Dermis blood vessel endothelial cell (primary cell): Measurements from ENCODE around the gene TDRD5. TPM values are rescaled to one million over a fixed set of nuclear protein-coding genes. Genes with fewer than 3 reads are reported as not detected.
"Not testable (repeated sequence)": the region's sequence is repeated elsewhere in the genome, so short reads cannot be mapped to it uniquely, and the experiment has no call there.

ENCODE experiments used
- DNase-seq: peaks from one replicate; pipeline ENCODE4 v3.0.0; 2010
- total RNA-seq: library from RNA; depleted of rRNA; stranded (reverse); fragments of >200 nt; gene quantifications from 2 replicates; pipeline ENCODE4 v1.2.3, GENCODE V29; 2014

Gene TDRD5
- total RNA-seq, 1 donor from 2014 or later = not detected

- DNase-seq = peak; percentile 55
Observed at GRCh38 chr1:179599623-179600249, 8.1 kb downstream of the TDRD5 start.

- no peak for DNase-seq
Observed at GRCh38 chr1:179601093-179601492, 9.5 kb downstream of the TDRD5 start.

GRCh38 chr1:179612361-179612760 lies 20.7 kb downstream of the TDRD5 start:
- DNase-seq = no peak

GRCh38 chr1:179630719-179631118 lies 39.1 kb downstream of the TDRD5 start:
- DNase-seq = no peak

GRCh38 chr1:179632868-179633267 lies 41.2 kb downstream of the TDRD5 start:
- DNase-seq = no peak

GRCh38 chr1:179637211-179637860 lies 45.7 kb downstream of the TDRD5 start:
- DNase-seq = no peak

GRCh38 chr1:179661018-179661417 lies 69.4 kb downstream of the TDRD5 start:
- DNase-seq = no peak

- DNase-seq = peak; percentile 95
Observed at GRCh38 chr1:179663810-179664209, 72.2 kb downstream of the TDRD5 start.

GRCh38 chr1:179677882-179678281 lies 86.2 kb downstream of the TDRD5 start:
- no peak for DNase-seq

- DNase-seq = not testable (repeated sequence)
Observed at GRCh38 chr1:179694530-179694929, 102.9 kb downstream of the TDRD5 start.

GRCh38 chr1:179702946-179703539 lies 111.4 kb downstream of the TDRD5 start:
- no peak for DNase-seq

- peak; percentile 84 for DNase-seq
Observed at GRCh38 chr1:179706339-179706941, 114.8 kb downstream of the TDRD5 start.

- DNase-seq = no peak
Observed at GRCh38 chr1:179707406-179707805, 115.8 kb downstream of the TDRD5 start.

GRCh38 chr1:179708434-179709195 lies 117.0 kb downstream of the TDRD5 start:
- peak; percentile 80 for DNase-seq

- peak; percentile 95 for DNase-seq
Observed at GRCh38 chr1:179709841-179710329, 118.3 kb downstream of the TDRD5 start.

GRCh38 chr1:179714159-179714558 lies 122.5 kb downstream of the TDRD5 start:
- no peak for DNase-seq

GRCh38 chr1:179714623-179715022 lies 123.0 kb downstream of the TDRD5 start:
- no peak for DNase-seq

GRCh38 chr1:179719272-179719671 lies 127.6 kb downstream of the TDRD5 start:
- DNase-seq = no peak

GRCh38 chr1:179728271-179728670 lies 136.6 kb downstream of the TDRD5 start:
- DNase-seq = no peak

- no peak for DNase-seq
Observed at GRCh38 chr1:179729881-179730280, 138.2 kb downstream of the TDRD5 start.

GRCh38 chr1:179731643-179732042 lies 140.0 kb downstream of the TDRD5 start:
- DNase-seq = no peak
